Mucosa of gallbladder (tissue), 1 donor: Measurements from ENCODE around the gene TSGA10. TPM values are rescaled to one million over a fixed set of nuclear protein-coding genes. Genes with fewer than 3 reads are reported as not detected.
A peak's percentile ranks its signal among the peaks of the same experiment; 100 is the strongest.
"Not testable (repeated sequence)": the region's sequence is repeated elsewhere in the genome, so short reads cannot be mapped to it uniquely, and the experiment has no call there.

Source experiments
- DNase-seq: peaks from one replicate; pipeline ENCODE4 v3.0.0-alpha.2; 2020; ENCODE audit warnings: low spot score
- total RNA-seq: library from RNA; stranded (reverse); gene quantifications from one replicate; pipeline ENCODE4 v1.2.1, GENCODE V29; 2021
- donor health status: DM: no; HTN: no; CAD: no.

Gene TSGA10
- total RNA-seq, 1 donor from 2014 or later = 9.3 TPM

GRCh38 chr2:99072551-99072950 is 82.2 kb downstream of the TSGA10 start:
- no peak for DNase-seq

- DNase-seq = no peak
Measured at GRCh38 chr2:99067871-99068625, 86.7 kb downstream of the TSGA10 start.

- peak; percentile 16 for DNase-seq
Measured at GRCh38 chr2:99066075-99066958, 88.4 kb downstream of the TSGA10 start.

GRCh38 chr2:99049187-99049586 is 105.6 kb downstream of the TSGA10 start:
- not testable (repeated sequence) for DNase-seq

GRCh38 chr2:99040736-99041300 is 113.9 kb downstream of the TSGA10 start:
- DNase-seq = not testable (repeated sequence)

- no peak for DNase-seq
Measured at GRCh38 chr2:99035920-99036319, 118.8 kb downstream of the TSGA10 start.

- no peak for DNase-seq
Measured at GRCh38 chr2:99032786-99033185, 122.0 kb downstream of the TSGA10 start.

GRCh38 chr2:99032001-99032400 is 122.7 kb downstream of the TSGA10 start:
- no peak for DNase-seq

- DNase-seq = no peak
Measured at GRCh38 chr2:99031481-99031880, 123.3 kb downstream of the TSGA10 start.

- no peak for DNase-seq
Measured at GRCh38 chr2:99028558-99028957, 126.2 kb downstream of the TSGA10 start.

- DNase-seq = no peak
Measured at GRCh38 chr2:99027856-99028255, 126.9 kb downstream of the TSGA10 start.

GRCh38 chr2:99000708-99001107 is 154.0 kb downstream of the TSGA10 start:
- no peak for DNase-seq

GRCh38 chr2:98988695-98989094 is 166.0 kb downstream of the TSGA10 start:
- DNase-seq = not testable (repeated sequence)

GRCh38 chr2:98985905-98986666 is 168.7 kb downstream of the TSGA10 start:
- no peak for DNase-seq

- no peak for DNase-seq
Measured at GRCh38 chr2:98975611-98976010, 179.1 kb downstream of the TSGA10 start.

GRCh38 chr2:98972582-98973167 is 182.1 kb downstream of the TSGA10 start:
- no peak for DNase-seq

GRCh38 chr2:98959810-98960507 is 194.8 kb downstream of the TSGA10 start:
- DNase-seq = no peak

- no peak for DNase-seq
Measured at GRCh38 chr2:98952966-98953365, 201.8 kb downstream of the TSGA10 start.

- DNase-seq = no peak
Measured at GRCh38 chr2:98948956-98949739, 205.6 kb downstream of the TSGA10 start.

GRCh38 chr2:98947554-98947953 is 207.2 kb downstream of the TSGA10 start:
- DNase-seq = no peak
